Spleen (tissue), 11 donors: ENCODE measurements around the gene THBS1. TPM values are rescaled to one million over a fixed set of nuclear protein-coding genes. Genes with fewer than 3 reads are reported as not detected.

ENCODE experiments used
- DNase-seq: peaks from one replicate; pipeline ENCODE4 v3.0.0-alpha.2; 2020
- H3K27ac ChIP-seq, 8 donors: fragments of 200-600 bp; sonication (generic) in 7 of 8; 1 replicate in 4 of 8; 2 replicates in 4 of 8; pipeline versions ENCODE4 v1.5.0 to v1.8.0; 2016 to 2021; ENCODE audit warnings: inconsistent platforms in 4 of 8, mild to moderate bottlenecking in 4 of 8, moderate library complexity in 1 of 8
- H3K27me3 ChIP-seq, 7 donors: fragments of 200-600 bp; sonication (generic) in 6 of 7; replicated peaks in 1 of 7; 1 replicate in 4 of 7; 2 replicates in 3 of 7; pipeline versions ENCODE4 v1.5.0 to v1.8.0; 2016 to 2021; ENCODE audit warnings: inconsistent platforms in 3 of 7, mild to moderate bottlenecking in 1 of 7
- H3K36me3 ChIP-seq, 6 donors: fragments of 200-600 bp; sonication (generic) in 5 of 6; 1 replicate in 4 of 6; 2 replicates in 2 of 6; pipeline versions ENCODE4 v1.5.0 to v1.8.0; 2016 to 2021; ENCODE audit warnings: inconsistent platforms in 2 of 6
- H3K4me1 ChIP-seq, 6 donors: fragments of 200-600 bp; sonication (generic) in 5 of 6; 1 replicate in 3 of 6; 2 replicates in 3 of 6; pipeline versions ENCODE4 v1.5.0 to v1.8.0; 2016 to 2021; ENCODE audit warnings: inconsistent platforms in 3 of 6
- H3K4me3 ChIP-seq, 8 donors: fragments of 200-600 bp; sonication (generic) in 7 of 8; 1 replicate in 4 of 8; 2 replicates in 4 of 8; pipeline versions ENCODE4 v1.5.0 to v1.8.0; 2016 to 2021; ENCODE audit warnings: inconsistent platforms in 4 of 8, mild to moderate bottlenecking in 4 of 8, moderate library complexity in 2 of 8
- H3K9me3 ChIP-seq, 8 donors: fragments of 200-600 bp; sonication (generic) in 7 of 8; 1 replicate in 4 of 8; 2 replicates in 4 of 8; pipeline versions ENCODE4 v1.5.0 to v1.8.0; 2016 to 2021; ENCODE audit warnings: inconsistent platforms in 4 of 8
- CTCF ChIP-seq, 11 experiments: fragments of 200-600 bp in 7 of 11; fragments of 450-650 bp in 4 of 11; sonication (generic) in 4 of 11; IDR thresholded peaks in 8 of 11; conservative IDR thresholded peaks in 3 of 11; 1 replicate in 7 of 11; 2 replicates in 4 of 11; pipeline versions ENCODE4 v1.4.0 to v1.8.0; 2016 to 2021; ENCODE audit warnings: antibody characterized with exemption in 11 of 11, inconsistent platforms in 4 of 11, mild to moderate bottlenecking in 1 of 11
- POLR2A ChIP-seq, 3 donors: fragments of 450-650 bp; IDR thresholded peaks; one replicate each; pipeline ENCODE4 v1.5.1; 2017; ENCODE audit warnings: antibody characterized with exemption in 3 of 3, mild to moderate bottlenecking in 1 of 3
- POLR2AphosphoS5 ChIP-seq, 3 donors: sonication (generic); formaldehyde crosslinking; IDR thresholded peaks; one replicate each; pipeline ENCODE4 v1.5.1; 2017; ENCODE audit warnings: antibody characterized with exemption in 3 of 3
- WGBS, 5 donors: extraction: QIAGEN DNeasy Blood & Tissue Kit in 3 of 5; methylation state at CpG; one replicate each; pipeline versions ENCODE4 v1.1.5 to v1.1.7; 2013 to 2018; 5-methylcytosine and 5-hydroxymethylcytosine counted together
- intact Hi-C: fragments of 100-400 bp; cut with DNase I; formaldehyde crosslinking; loops from one replicate; pipeline ENCODE4 v1.15.0; 2023; ENCODE audit warnings: low total_unique reads
- polyA plus RNA-seq, 3 donors: library from polyadenylated mRNA; stranded (reverse); fragments of 200-250 nt; gene quantifications; one replicate each; pipeline ENCODE4 v1.2.1, GENCODE V29; 2013
- total RNA-seq, 7 donors: library from RNA; depleted of rRNA in 3 of 7; stranded (reverse); fragments of >200 nt in 3 of 7; fragmentation: NEBNext Ultra II Directional in 4 of 7; extraction: Animal tissue kit (Norgen Biotek cat#: 25700) in 4 of 7; gene quantifications; one replicate each; pipeline versions ENCODE4 v1.1.0 to v1.2.1, GENCODE V29; 2016 to 2021
- donor health status: healthy with polysubstance abuse.
- donor health status: DM: no; HTN: no; CAD: no; lungs with moderate emphysema.
- donor health status: DM: no; HTN: no; CAD: no.
- donor health status: Bipolar disorder and iron deficiency.
- donor health status: healthy.
- donor health status: DM: no; HTN: no; CAD: no.
- donor health status: DM: yes; HTN: yes; CAD: no.

The THBS1 gene
- total and polyA plus RNA-seq, 10 donors: 8.4 to 1,022 (median 271) TPM

GRCh38 chr15:39642011-39642640 lies 61.2 kb downstream of the THBS1 start:
- Histone ChIP-seq H3K27me3 (no peaks in the 10 kb centered on the region), H3K9me3 (no peaks in the 10 kb centered on the region), H3K36me3 (no peaks in the 10 kb centered on the region), H3K4me1 (no peaks in the 10 kb centered on the region), H3K4me3 (no peak overlapping the region), H3K27ac (no peak overlapping the region)
- no peak for DNase-seq
- 69 to 86% (median 75%) methylated on average over 5 of the region's 5 CpGs for WGBS, 5 donors
- intact Hi-C loops: no loop called here
- no peak for TF ChIP-seq CTCF (IDR thresholded peaks at IDR 0.05 in 8 of 11, conservative IDR thresholded peaks at IDR 0.05 in 3 of 11)
- no peak for TF ChIP-seq POLR2A (IDR thresholded peaks at IDR 0.05)
- no peak for TF ChIP-seq POLR2AphosphoS5 (IDR thresholded peaks at IDR 0.05)

DNA sequence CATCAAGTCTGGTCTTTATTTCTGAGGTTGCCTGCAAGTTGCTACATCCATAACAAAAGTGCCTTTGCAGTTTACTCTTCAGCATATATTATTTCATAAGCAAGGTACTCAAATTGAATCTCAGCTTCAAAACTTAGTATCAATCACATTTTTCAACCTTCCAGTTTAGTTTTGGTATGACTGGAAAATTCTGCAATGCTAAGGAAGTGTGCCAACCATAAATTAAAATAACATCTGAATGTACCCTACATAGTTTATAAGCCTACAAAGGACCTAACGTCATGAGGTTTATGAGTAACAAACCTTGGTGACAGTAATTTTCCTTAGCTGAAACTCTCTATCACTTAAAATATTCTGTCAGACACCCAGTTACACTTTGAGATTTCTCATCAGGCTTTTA lies 62.8 kb downstream of the THBS1 start:
- Histone ChIP-seq H3K4me1 (no peaks in the 10 kb centered on the region), H3K27ac (no peak overlapping the region), H3K9me3 (no peaks in the 10 kb centered on the region), H3K27me3 (no peaks in the 10 kb centered on the region), H3K36me3 (no peaks in the 10 kb centered on the region), H3K4me3 (no peak overlapping the region)
- 70 to 81% (median 77%) methylated on average over 1 of the region's 1 CpG for WGBS, 5 donors
- DNase-seq: no peak
- intact Hi-C loops: no loop called here
- TF ChIP-seq CTCF (IDR thresholded peaks at IDR 0.05 in 8 of 11, conservative IDR thresholded peaks at IDR 0.05 in 3 of 11): no peak
- no peak for TF ChIP-seq POLR2A (IDR thresholded peaks at IDR 0.05)
- TF ChIP-seq POLR2AphosphoS5 (IDR thresholded peaks at IDR 0.05): no peak

DNA sequence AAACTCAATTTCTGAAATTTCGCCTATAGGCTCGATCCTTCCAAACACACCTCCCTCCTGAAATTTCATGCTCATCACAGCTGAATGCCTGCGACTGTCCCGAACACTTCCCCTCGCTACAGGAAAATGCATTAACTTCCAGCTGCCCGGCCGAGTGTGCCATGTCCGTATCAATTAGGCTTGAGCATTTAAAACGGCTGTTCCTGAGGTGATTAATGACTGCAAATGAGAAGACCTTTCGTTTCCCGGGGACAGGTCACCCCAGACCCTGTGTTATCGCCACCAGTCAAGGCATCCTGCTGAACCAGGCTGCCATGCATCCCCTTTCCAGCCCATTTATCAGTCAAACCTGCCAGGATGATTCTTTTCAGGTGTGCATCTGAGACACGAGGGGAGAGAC lies 63.3 kb downstream of the THBS1 start:
- H3K36me3 ChIP-seq: no peaks in the 10 kb centered on the region
- no peaks in the 10 kb centered on the region for H3K9me3 ChIP-seq
- no peaks in the 10 kb centered on the region for H3K27me3 ChIP-seq
- 77 to 90% (median 81%) methylated on average over 13 of the region's 13 CpGs for WGBS, 5 donors
- H3K27ac ChIP-seq: no peak overlapping the region
- H3K4me1 ChIP-seq: no peaks in the 10 kb centered on the region
- TF ChIP-seq CTCF (IDR thresholded peaks at IDR 0.05 in 8 of 11, conservative IDR thresholded peaks at IDR 0.05 in 3 of 11) (no peak), POLR2A (IDR thresholded peaks at IDR 0.05) (no peak), POLR2AphosphoS5 (IDR thresholded peaks at IDR 0.05) (no peak)
- no peak overlapping the region for H3K4me3 ChIP-seq
- DNase-seq: no peak
- intact Hi-C loops: no loop called here

DNA sequence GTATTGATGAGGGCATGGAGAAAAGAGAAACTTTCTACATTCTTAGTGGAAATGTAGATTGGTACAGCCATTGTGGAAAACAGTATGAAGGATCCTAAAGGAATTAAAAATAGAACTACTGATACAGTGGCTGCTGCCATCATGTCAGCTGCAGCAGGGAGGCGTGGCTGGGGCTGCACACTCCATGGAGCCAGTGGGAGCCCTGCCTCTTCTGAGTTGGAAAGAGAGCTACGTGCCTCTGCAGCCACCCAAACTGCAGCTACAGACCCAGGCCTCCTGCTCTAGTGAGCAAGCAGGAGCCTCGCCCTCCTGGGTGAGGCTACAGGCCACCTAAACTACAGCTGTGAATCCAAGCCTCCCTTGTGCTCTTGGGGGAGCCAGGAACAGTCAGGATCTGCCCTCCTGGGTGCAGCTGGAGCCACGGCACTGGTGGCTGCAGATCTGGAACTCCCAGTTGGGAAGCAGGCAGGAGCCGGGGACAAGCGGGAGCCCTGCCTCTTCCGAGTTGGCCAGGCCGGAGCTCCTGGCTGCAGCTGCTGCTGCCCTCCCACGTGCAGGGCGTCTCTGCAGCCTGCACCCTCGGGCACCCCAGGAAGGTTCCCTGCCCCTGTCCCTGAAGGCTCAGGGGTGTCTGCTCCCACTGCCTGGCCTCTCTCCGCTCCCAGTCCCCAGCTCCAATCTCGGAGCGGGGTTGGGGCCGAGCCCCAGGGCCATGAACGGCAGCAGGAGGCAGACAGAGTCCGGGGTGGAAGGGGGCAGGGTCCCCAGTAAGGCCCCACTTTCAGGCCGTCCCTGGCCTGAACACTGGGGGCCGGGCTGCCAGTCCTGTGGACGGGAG lies 64.5 kb downstream of the THBS1 start:
- intact Hi-C loops: no loop called here
- no peak for DNase-seq
- Histone ChIP-seq H3K4me3 (no peak overlapping the region), H3K27ac (no peak overlapping the region), H3K9me3 (no peaks in the 10 kb centered on the region), H3K27me3 (no peaks in the 10 kb centered on the region), H3K36me3 (no peaks in the 10 kb centered on the region), H3K4me1 (no peaks in the 10 kb centered on the region)
- TF ChIP-seq POLR2A (IDR thresholded peaks at IDR 0.05) (no peak), POLR2AphosphoS5 (IDR thresholded peaks at IDR 0.05) (no peak)
- WGBS, 5 donors: 82 to 95% (median 88%) methylated on average over 8 to 20 of the region's 20 CpGs
